Mesenchymal stem cell (in vitro differentiated cells and primary cell): ENCODE results near the gene KCNJ15.
"Not testable (repeated sequence)": the region's sequence is repeated elsewhere in the genome, so short reads cannot be mapped to it uniquely, and the experiment has no call there.

Source experiments
- DNase-seq: peaks from one replicate; pipeline ENCODE4 v3.0.0-alpha.2; 2013
- H2AFZ ChIP-seq: one replicate; pipeline ENCODE4 v1.6.1; 2013; ENCODE audit warnings: low read depth, mild to moderate bottlenecking, control low read depth, inconsistent platforms, low read length, moderate library complexity
- H2AK5ac ChIP-seq: 2 replicates; pipeline ENCODE4 v1.6.1; 2013; ENCODE audit warnings: low read length, moderate library complexity, mild to moderate bottlenecking, inconsistent platforms; ENCODE audit not compliant: severe bottlenecking
- H2BK120ac ChIP-seq: one replicate; pipeline ENCODE4 v1.6.1; 2013; ENCODE audit warnings: low read depth, mild to moderate bottlenecking, inconsistent platforms, low read length, moderate library complexity
- H2BK12ac ChIP-seq, 2 experiments: one replicate each; pipeline ENCODE4 v1.6.1; 2013; ENCODE audit warnings: inconsistent platforms in 2 of 2, low read length in 2 of 2, mild to moderate bottlenecking in 2 of 2, moderate library complexity in 2 of 2, control low read depth in 1 of 2
- H2BK15ac ChIP-seq: one replicate; pipeline ENCODE4 v1.6.1; 2013; ENCODE audit warnings: mild to moderate bottlenecking, low read depth, inconsistent platforms; ENCODE audit not compliant: poor library complexity, severe bottlenecking
- H2BK5ac ChIP-seq: 2 replicates; pipeline ENCODE4 v1.6.1; 2013; ENCODE audit warnings: low read depth, mild to moderate bottlenecking, low read length, control low read depth, inconsistent platforms; ENCODE audit not compliant: poor library complexity, severe bottlenecking
- H3K14ac ChIP-seq, 2 experiments: one replicate each; pipeline ENCODE4 v1.6.1; 2013; ENCODE audit warnings: inconsistent platforms in 2 of 2, low read length in 2 of 2, control low read depth in 1 of 2, mild to moderate bottlenecking in 1 of 2, moderate library complexity in 1 of 2
- H3K18ac ChIP-seq, 2 experiments: one replicate each; pipeline ENCODE4 v1.6.1; 2013; ENCODE audit warnings: inconsistent platforms in 2 of 2, low read length in 2 of 2, control low read depth in 1 of 2, low read depth in 1 of 2, mild to moderate bottlenecking in 1 of 2
- H3K23ac ChIP-seq, 2 experiments: one replicate each; pipeline ENCODE4 v1.6.1; 2013; ENCODE audit warnings: inconsistent platforms in 2 of 2, low read length in 2 of 2, mild to moderate bottlenecking in 2 of 2, moderate library complexity in 2 of 2, control low read depth in 1 of 2
- H3K27ac ChIP-seq: 2 replicates; pipeline ENCODE4 v1.5.1; 2013; ENCODE audit warnings: mild to moderate bottlenecking, moderate library complexity, low read length, control low read depth, inconsistent platforms; ENCODE audit not compliant: poor library complexity, severe bottlenecking
- H3K27me3 ChIP-seq, 2 experiments: 2 replicates each; pipeline versions ENCODE4 v1.6.1 to v1.7.0; 2013; ENCODE audit warnings: low read length in 2 of 2, mild to moderate bottlenecking in 2 of 2, moderate library complexity in 2 of 2, control low read depth in 1 of 2, inconsistent platforms in 1 of 2; ENCODE audit not compliant: control insufficient read depth in 1 of 2, insufficient read depth in 1 of 2
- H3K36me3 ChIP-seq, 2 experiments: 2 replicates each; pipeline versions ENCODE4 v1.6.1 to v1.7.0; 2013; ENCODE audit warnings: low read length in 2 of 2, control low read depth in 1 of 2, inconsistent platforms in 1 of 2, low read depth in 1 of 2, mild to moderate bottlenecking in 1 of 2; ENCODE audit not compliant: insufficient read depth in 2 of 2, control insufficient read depth in 1 of 2
- H3K4ac ChIP-seq, 2 experiments: one replicate each; pipeline ENCODE4 v1.6.1; 2013; ENCODE audit warnings: inconsistent platforms in 2 of 2, low read length in 2 of 2, mild to moderate bottlenecking in 2 of 2, moderate library complexity in 2 of 2, control low read depth in 1 of 2, low read depth in 1 of 2
- H3K4me1 ChIP-seq: 2 replicates; pipeline ENCODE4 v1.6.1; 2013; ENCODE audit warnings: low read depth, low read length, control low read depth; ENCODE audit not compliant: control insufficient read depth, insufficient read depth
- H3K4me2 ChIP-seq: 2 replicates; pipeline ENCODE4 v1.6.1; 2013; ENCODE audit warnings: low read length, mild to moderate bottlenecking, inconsistent platforms; ENCODE audit not compliant: poor library complexity, severe bottlenecking
- H3K4me3 ChIP-seq, 2 experiments: 2 replicates each; pipeline versions ENCODE4 v1.5.1 to v1.7.0; 2013; ENCODE audit warnings: low read length in 2 of 2, mild to moderate bottlenecking in 2 of 2, control low read depth in 1 of 2, low read depth in 1 of 2; ENCODE audit not compliant: insufficient read depth in 1 of 2
- H3K79me1 ChIP-seq: replicated peaks from 2 replicates; pipeline ENCODE4 v1.6.1; 2013; ENCODE audit warnings: mild to moderate bottlenecking, control low read depth, low read length, inconsistent platforms; ENCODE audit not compliant: poor library complexity, severe bottlenecking
- H3K9ac ChIP-seq: 2 replicates; pipeline ENCODE4 v1.7.0; 2013; ENCODE audit warnings: mild to moderate bottlenecking, low read length, moderate library complexity
- H3K9me3 ChIP-seq: 2 replicates; pipeline ENCODE4 v1.7.0; 2013; ENCODE audit warnings: mild to moderate bottlenecking, low read length; ENCODE audit not compliant: control insufficient read depth
- H4K8ac ChIP-seq: one replicate; pipeline ENCODE4 v1.6.1; 2013; ENCODE audit warnings: inconsistent platforms, mild to moderate bottlenecking, low read length, moderate library complexity
- H4K91ac ChIP-seq: one replicate; pipeline ENCODE4 v1.6.1; 2013; ENCODE audit warnings: mild to moderate bottlenecking, low read length, inconsistent platforms
- WGBS: methylation state at CpG from one replicate; pipeline ENCODE4 v1.1.7; 2013; ENCODE audit warnings: mixed read lengths; 5-methylcytosine and 5-hydroxymethylcytosine counted together

The KCNJ15 gene

DNA sequence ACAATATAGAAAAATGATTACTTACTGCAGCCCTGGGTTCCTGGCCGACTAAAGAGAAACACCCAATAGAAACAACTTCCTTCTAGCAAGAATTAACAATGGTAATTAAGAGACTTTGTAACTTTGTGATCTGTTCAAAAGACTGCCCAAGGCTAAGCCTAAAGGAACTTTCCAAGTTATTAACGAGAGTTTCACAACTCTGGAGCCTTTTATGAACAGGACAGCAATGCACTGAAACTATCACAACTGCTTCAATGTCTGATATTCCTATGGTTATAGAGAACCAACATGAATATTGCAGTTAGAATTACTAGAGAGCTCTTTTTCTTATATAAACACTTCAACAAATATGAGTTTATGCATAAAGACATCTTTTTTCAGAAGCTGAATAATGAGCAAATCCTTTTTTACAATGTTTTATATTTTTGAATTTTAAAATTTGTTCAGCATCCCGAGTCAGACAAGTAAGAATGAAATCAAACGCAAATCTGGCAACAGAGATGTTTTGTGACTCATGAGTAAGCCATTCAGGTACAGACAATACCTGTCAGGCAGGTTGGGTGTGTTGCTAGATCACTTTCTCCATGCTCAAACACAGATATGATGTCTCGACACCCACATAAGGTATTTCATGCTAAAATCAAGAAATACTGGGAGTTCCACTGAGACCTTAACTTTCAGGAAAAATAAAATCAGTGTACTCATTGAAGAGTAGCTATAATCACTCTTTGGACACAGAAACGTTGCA is 22.2 kb upstream of the KCNJ15 start:
- Histone ChIP-seq H2BK5ac (no peak overlapping the region), H3K4me2 (no peak overlapping the region), H4K8ac (no peak overlapping the region), H3K18ac (no peak overlapping the region), H3K4ac (no peak overlapping the region), H3K36me3 (peaks cover 0 to 4% of the 10 kb centered on the region in 2 experiments), H2BK12ac (no peak overlapping the region), H3K4me1 (peaks cover 4% of the 10 kb centered on the region), H2BK120ac (no peak overlapping the region), H3K27me3 (no peaks in the 10 kb centered on the region), H2AFZ (no peak overlapping the region), H3K27ac (no peak overlapping the region), H3K23ac (no peak overlapping the region), H3K4me3 (no peak overlapping the region), H3K9me3 (peaks cover 28% of the 10 kb centered on the region), H2AK5ac (no peak overlapping the region), H3K9ac (no peak overlapping the region), H3K14ac (no peak overlapping the region), H2BK15ac (no peak overlapping the region), H4K91ac (no peak overlapping the region), H3K79me1 (peaks cover 3% of the 10 kb centered on the region)
- 66% methylated on average over 3 of the region's 6 CpGs for WGBS
- DNase-seq, result no peak

DNA sequence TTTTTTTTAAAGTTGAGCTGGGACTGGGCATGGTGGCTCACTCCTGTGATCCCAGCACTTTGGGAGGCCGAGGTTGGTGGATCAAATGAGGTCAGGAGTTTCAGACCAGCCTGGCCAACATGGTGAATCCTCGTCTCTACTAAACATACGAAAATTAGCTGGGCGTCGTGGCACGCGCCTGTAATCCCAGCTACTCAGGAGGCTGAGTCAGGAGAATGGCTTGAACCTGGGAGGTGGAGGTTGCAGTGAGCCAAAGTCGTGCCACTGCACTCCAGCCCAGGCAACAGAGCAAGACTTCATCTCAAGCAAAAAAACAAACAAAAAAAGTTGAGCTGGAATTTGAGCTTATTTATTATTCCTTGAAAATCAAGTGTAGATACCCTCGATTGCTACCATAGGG is 21.5 kb upstream of the KCNJ15 start:
- not testable (repeated sequence) for H3K79me1 ChIP-seq, H3K27me3 ChIP-seq, H3K36me3 ChIP-seq, H4K91ac ChIP-seq, H2BK120ac ChIP-seq, H3K27ac ChIP-seq, H4K8ac ChIP-seq, H2BK15ac ChIP-seq, H3K4me1 ChIP-seq, H3K4ac ChIP-seq, H3K4me2 ChIP-seq, H2BK5ac ChIP-seq, H3K4me3 ChIP-seq, H2BK12ac ChIP-seq, H2AFZ ChIP-seq, H3K9ac ChIP-seq, H3K18ac ChIP-seq, H3K23ac ChIP-seq, H3K14ac ChIP-seq, DNase-seq
- Histone ChIP-seq H3K9me3 (peaks cover 22% of the 10 kb centered on the region), H2AK5ac (peak overlapping the region; percentile 70)
- WGBS, result 90% methylated on average over 2 of the region's 9 CpGs

GRCh38 chr21:38236232-38236631 is 20.6 kb upstream of the KCNJ15 start:
- no peak overlapping the region for H3K9ac ChIP-seq
- H3K4me3 ChIP-seq, result no peak overlapping the region
- peak overlapping the region; percentile 77 for H2BK5ac ChIP-seq
- no peak overlapping the region for H3K23ac ChIP-seq
- H4K91ac ChIP-seq, result no peak overlapping the region
- H3K27me3 ChIP-seq, result no peaks in the 10 kb centered on the region
- no peak overlapping the region for H2BK15ac ChIP-seq
- peak overlapping the region; percentile 52 for H3K27ac ChIP-seq
- DNase-seq, result peak; percentile 25
- H2BK120ac ChIP-seq, result no peak overlapping the region
- H3K79me1 ChIP-seq, result peaks cover 3% of the 10 kb centered on the region
- H3K36me3 ChIP-seq, result peaks cover 0 to 4% of the 10 kb centered on the region in 2 experiments
- peak overlapping the region; percentile 99 for H2AK5ac ChIP-seq
- no peak overlapping the region for H3K4me2 ChIP-seq
- no peak overlapping the region for H2AFZ ChIP-seq
- no peak overlapping the region for H3K18ac ChIP-seq
- no peak overlapping the region for H2BK12ac ChIP-seq
- peaks cover 5% of the 10 kb centered on the region for H3K4me1 ChIP-seq
- peaks cover 12% of the 10 kb centered on the region for H3K9me3 ChIP-seq
- H3K4ac ChIP-seq, result no peak overlapping the region
- WGBS, result 100% methylated on average over 1 of the region's 2 CpGs
- H4K8ac ChIP-seq, result no peak overlapping the region
- H3K14ac ChIP-seq, result no peak overlapping the region

DNA sequence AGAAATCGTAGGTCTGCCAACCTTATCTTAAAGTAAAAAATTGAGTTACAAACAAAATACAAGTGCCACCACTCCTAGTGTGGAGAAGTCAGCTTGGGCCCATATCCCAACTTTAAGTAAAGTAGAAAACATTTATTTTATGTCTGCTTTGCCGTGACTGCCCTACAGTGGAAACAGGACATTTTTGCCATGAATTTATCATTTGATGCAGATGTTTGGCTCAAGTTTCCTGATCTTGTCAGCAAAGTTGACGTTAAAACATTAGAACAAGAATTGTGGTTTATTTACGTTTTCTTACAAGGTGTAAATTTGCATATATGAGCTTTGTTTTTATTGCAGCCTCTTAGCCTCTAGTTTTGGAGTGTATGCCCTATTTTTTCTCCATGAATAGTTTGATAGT is 17.1 kb upstream of the KCNJ15 start:
- Histone ChIP-seq H2BK15ac (no peak overlapping the region), H2AK5ac (peak overlapping the region; percentile 61), H3K4ac (no peak overlapping the region), H3K9ac (no peak overlapping the region), H3K4me1 (peaks cover 9% of the 10 kb centered on the region), H3K4me2 (no peak overlapping the region), H3K23ac (no peak overlapping the region), H2BK120ac (no peak overlapping the region), H3K27me3 (no peaks in the 10 kb centered on the region), H3K36me3 (peaks cover 0 to 4% of the 10 kb centered on the region in 2 experiments), H3K27ac (peak overlapping the region; percentile 97), H2BK12ac (no peak overlapping the region), H2BK5ac (peak overlapping the region; percentile 97), H2AFZ (no peak overlapping the region), H3K79me1 (peaks cover 3% of the 10 kb centered on the region), H4K91ac (no peak overlapping the region), H3K14ac (no peak overlapping the region), H3K4me3 (no peak overlapping the region), H3K9me3 (no peaks in the 10 kb centered on the region), H3K18ac (no peak overlapping the region), H4K8ac (no peak overlapping the region)
- 84% methylated on average over 3 of the region's 4 CpGs for WGBS
- no peak for DNase-seq
